ENCODE results near the gene LRRC8E. TPM values are rescaled to one million over a fixed set of nuclear protein-coding genes. Genes with fewer than 3 reads are reported as not detected.

Gene LRRC8E
- total RNA-seq, 1 experiment from 2014 or later: 10.3 TPM

DNA sequence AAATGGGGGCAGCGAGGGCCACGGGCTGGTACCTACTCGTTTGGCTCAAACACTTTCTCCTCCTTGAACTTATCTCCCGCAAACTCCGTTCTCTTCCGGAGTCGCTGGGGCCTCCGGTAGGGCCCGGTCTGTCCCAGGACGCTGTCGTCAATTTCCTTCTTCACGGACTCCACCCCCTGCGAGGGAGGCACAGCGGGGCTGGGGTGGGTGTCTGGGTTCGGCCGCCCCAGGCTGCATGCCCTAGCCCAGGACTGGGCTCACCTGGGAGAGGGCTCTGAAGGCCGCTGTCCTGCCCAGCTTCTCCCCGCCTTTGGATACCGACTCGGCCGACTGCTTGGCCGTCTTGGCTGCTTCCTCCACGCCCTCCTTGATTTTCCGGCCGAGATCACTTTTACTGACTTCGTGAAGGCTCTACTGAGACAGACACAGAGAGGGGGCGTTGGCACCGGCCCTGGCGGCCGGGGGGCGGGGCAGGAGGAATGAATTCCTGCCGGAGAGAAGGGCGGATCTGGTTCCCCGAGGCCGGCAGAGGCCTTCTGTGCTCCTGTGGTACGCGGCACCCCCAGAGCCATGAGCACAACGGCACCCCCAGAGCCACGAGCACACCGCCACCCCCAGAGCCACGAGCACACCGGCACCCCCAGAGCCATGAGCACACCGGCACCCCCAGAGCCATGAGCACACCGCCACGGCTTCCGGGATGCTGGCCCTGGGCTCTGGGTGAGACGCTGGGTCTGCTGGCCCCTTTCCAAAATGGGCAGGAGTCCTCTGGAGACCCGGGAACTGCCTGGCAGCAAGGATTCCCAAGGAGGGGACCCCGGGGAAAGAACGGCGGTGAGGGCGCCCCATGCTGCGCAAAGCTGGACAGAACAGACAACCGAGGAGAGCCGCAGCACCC lies 45.8 kb downstream of the LRRC8E start:
- TF ChIP-seq, protein P1, sequence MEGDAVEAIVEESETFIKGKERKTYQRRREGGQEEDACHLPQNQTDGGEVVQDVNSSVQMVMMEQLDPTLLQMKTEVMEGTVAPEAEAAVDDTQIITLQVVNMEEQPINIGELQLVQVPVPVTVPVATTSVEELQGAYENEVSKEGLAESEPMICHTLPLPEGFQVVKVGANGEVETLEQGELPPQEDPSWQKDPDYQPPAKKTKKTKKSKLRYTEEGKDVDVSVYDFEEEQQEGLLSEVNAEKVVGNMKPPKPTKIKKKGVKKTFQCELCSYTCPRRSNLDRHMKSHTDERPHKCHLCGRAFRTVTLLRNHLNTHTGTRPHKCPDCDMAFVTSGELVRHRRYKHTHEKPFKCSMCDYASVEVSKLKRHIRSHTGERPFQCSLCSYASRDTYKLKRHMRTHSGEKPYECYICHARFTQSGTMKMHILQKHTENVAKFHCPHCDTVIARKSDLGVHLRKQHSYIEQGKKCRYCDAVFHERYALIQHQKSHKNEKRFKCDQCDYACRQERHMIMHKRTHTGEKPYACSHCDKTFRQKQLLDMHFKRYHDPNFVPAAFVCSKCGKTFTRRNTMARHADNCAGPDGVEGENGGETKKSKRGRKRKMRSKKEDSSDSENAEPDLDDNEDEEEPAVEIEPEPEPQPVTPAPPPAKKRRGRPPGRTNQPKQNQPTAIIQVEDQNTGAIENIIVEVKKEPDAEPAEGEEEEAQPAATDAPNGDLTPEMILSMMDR (IDR thresholded peaks at IDR 0.05; ENCODE audit: unreplicated experiment): no peak
- Mint-ChIP-seq H3K4me3 (ENCODE audit: unreplicated experiment) (no peak overlapping the region), H3K4me1 (ENCODE audit: insufficient read depth, unreplicated experiment) (peaks cover 4% of the 10 kb centered on the region), H3K27me3 (ENCODE audit: insufficient read depth, unreplicated experiment) (no peaks in the 10 kb centered on the region), H3K27ac (ENCODE audit: low read depth, unreplicated experiment) (peak overlapping the region; percentile 57), H3K36me3 (ENCODE audit: insufficient read depth, unreplicated experiment) (peaks cover 85% of the 10 kb centered on the region), H3K9me3 (ENCODE audit: unreplicated experiment) (no peaks in the 10 kb centered on the region)
- DNase-seq (ENCODE audit: unreplicated experiment): no peak
- intact Hi-C loops (cut with micrococcal nuclease): no loop called here
- POLR2A ChIA-PET: no interaction called here
- BruUV-seq (replicated peaks): no TSS peak
- CTCF ChIA-PET: interaction anchor here (1.8 kb wide), 1 partner anchor 10 kb away, joined by 7 read pairs; the partner anchor contains the start of gene TIMM44

DNA sequence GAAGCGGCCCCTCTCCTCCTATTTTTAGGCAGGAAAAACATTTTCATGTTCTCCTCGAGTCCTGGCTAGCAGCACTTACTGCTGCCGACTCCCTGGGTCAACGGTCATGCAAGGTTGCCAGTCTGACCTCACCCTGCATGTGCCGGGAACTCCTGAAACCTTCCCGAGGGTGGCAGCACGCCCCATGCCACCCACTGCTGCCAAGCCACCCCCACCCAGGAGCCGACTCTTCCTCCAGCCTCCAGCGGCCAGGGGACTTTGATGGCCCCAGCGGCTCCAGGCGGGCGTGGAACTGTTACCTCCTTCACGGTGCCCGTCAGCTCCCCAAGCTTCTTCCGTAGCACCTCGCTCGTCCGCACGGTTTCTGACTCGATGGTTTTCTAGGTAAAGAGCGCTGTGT lies 46.5 kb downstream of the LRRC8E start:
- no TSS peak for BruUV-seq (replicated peaks)
- Mint-ChIP-seq H3K27me3 (ENCODE audit: insufficient read depth, unreplicated experiment) (no peaks in the 10 kb centered on the region), H3K9me3 (ENCODE audit: unreplicated experiment) (no peaks in the 10 kb centered on the region), H3K4me3 (ENCODE audit: unreplicated experiment) (no peak overlapping the region), H3K27ac (ENCODE audit: low read depth, unreplicated experiment) (peak overlapping the region; percentile 57), H3K4me1 (ENCODE audit: insufficient read depth, unreplicated experiment) (no peaks in the 10 kb centered on the region), H3K36me3 (ENCODE audit: insufficient read depth, unreplicated experiment) (peaks cover 90% of the 10 kb centered on the region)
- no peak for DNase-seq (ENCODE audit: unreplicated experiment)
- intact Hi-C loops (cut with micrococcal nuclease): no loop called here
- ChIA-PET POLR2A (no interaction called here), CTCF (interaction anchor here (0.6 to 1.8 kb wide), 2 partner anchors 9 to 371 kb away, joined by 3 to 7 read pairs; partner anchors contain the start of gene TIMM44)
- TF ChIP-seq, protein P1 (IDR thresholded peaks at IDR 0.05; ENCODE audit: unreplicated experiment): no peak

DNA sequence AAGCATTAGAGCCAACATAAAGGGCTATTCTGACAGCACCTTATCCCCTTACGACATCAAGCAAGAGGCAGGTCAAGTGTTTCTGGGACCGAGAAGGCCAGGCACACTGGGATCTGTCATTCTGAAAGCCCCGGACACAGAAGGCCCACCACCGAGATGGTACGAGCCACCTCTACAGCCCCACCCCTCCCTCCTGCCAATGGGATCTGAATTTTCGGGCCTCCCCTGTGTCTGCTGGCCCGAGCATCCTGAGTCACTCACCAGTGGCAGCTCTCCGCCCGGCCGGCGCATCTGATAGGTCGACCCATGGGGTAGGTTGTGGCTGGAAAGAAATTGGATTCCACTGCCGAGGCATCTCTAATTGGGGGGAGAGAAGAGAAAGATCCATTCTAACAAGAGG lies 52.5 kb downstream of the LRRC8E start:
- H3K27ac Mint-ChIP-seq (ENCODE audit: low read depth, unreplicated experiment): no peak overlapping the region
- intact Hi-C loops (cut with micrococcal nuclease): loop anchor here (5.0 kb wide), 2 partner anchors 46 to 216 kb away; no protein-coding TSS in a partner anchor
- POLR2A ChIA-PET: interaction anchor here (4.1 kb wide), 1 partner anchor 12 kb away, joined by 56 read pairs; no protein-coding TSS in a partner anchor
- BruUV-seq (replicated peaks): no TSS peak
- peak overlapping the region; percentile 21 for H3K4me3 Mint-ChIP-seq (ENCODE audit: unreplicated experiment)
- H3K4me1 Mint-ChIP-seq (ENCODE audit: insufficient read depth, unreplicated experiment): peaks cover 11% of the 10 kb centered on the region
- TF ChIP-seq, protein P1 (IDR thresholded peaks at IDR 0.05; ENCODE audit: unreplicated experiment): no peak
- no peaks in the 10 kb centered on the region for H3K9me3 Mint-ChIP-seq (ENCODE audit: unreplicated experiment)
- CTCF ChIA-PET: interaction anchor here (0.7 kb wide), 1 partner anchor 415 kb away, joined by 3 read pairs; no protein-coding TSS in a partner anchor
- H3K27me3 Mint-ChIP-seq (ENCODE audit: insufficient read depth, unreplicated experiment): no peaks in the 10 kb centered on the region
- peaks cover 63% of the 10 kb centered on the region for H3K36me3 Mint-ChIP-seq (ENCODE audit: insufficient read depth, unreplicated experiment)
- DNase-seq (ENCODE audit: unreplicated experiment): no peak

DNA sequence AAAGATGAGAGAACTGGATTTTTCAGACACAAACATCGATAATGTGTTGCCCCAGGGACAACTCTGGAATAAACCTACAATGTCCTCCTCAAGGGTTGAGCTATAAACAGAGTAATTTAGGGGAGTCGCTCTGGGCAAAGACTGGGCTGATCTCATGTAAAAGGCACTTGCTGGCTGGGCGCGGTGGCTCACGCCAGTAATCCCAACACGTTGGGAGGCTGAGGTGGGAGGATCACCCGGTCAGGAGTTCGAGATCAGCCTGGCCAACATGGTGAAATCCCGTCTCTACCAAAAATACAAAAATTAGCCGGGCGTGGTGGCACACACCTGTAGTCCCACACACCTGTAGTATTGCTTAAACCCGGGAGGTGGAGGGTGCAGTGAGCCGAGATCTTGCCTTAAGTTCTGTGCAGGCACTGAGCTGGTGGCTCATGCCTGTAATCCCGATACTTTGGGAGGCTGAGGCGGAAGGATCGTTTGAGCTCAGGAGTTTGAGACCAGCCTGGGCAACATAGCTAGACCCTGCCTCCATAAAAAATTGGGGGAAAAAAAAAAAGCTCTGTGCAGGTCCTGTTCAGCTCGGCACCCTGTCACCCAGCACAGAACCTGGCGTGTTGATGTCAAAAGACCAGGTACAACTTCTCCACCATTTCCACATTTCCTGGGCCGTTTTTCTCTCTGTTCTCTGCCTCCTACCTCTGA lies 53.7 kb downstream of the LRRC8E start:
- intact Hi-C loops (cut with micrococcal nuclease): loop anchor here (5.0 kb wide), 2 partner anchors 45 to 215 kb away; no protein-coding TSS in a partner anchor
- ChIA-PET POLR2A (interaction anchor here (0.5 to 4.9 kb wide), 9 partner anchors 11 to 493 kb away, joined by 3 to 82 read pairs (median 4); partner anchors contain the start of genes ELAVL1 and SNAPC2), CTCF (interaction anchor here (0.7 to 4.3 kb wide), 2 partner anchors 60 to 111 kb away, joined by 4 to 47 read pairs; no protein-coding TSS in a partner anchor)
- TF ChIP-seq, protein P1 (IDR thresholded peaks at IDR 0.05; ENCODE audit: unreplicated experiment): no peak
- no peaks in the 10 kb centered on the region for H3K27me3 Mint-ChIP-seq (ENCODE audit: insufficient read depth, unreplicated experiment)
- H3K36me3 Mint-ChIP-seq (ENCODE audit: insufficient read depth, unreplicated experiment): peaks cover 51% of the 10 kb centered on the region
- peak overlapping the region; percentile 97 for H3K27ac Mint-ChIP-seq (ENCODE audit: low read depth, unreplicated experiment)
- DNase-seq (ENCODE audit: unreplicated experiment): no peak
- H3K9me3 Mint-ChIP-seq (ENCODE audit: unreplicated experiment): no peaks in the 10 kb centered on the region
- H3K4me1 Mint-ChIP-seq (ENCODE audit: insufficient read depth, unreplicated experiment): peaks cover 11% of the 10 kb centered on the region
- peak overlapping the region; percentile 94 for H3K4me3 Mint-ChIP-seq (ENCODE audit: unreplicated experiment)
- BruUV-seq (replicated peaks): no TSS peak

Data from MCF 10A (cell line).